Measurements from ENCODE around the gene KANK4.

KANK4 gene

GRCh38 chr1:62295921-62296491 lies 23.2 kb downstream of the KANK4 start (continued):
- TF ChIP-seq CREB5 (CRISPR knock-in tag; IDR thresholded peaks at IDR 0.05; ENCODE audit: low read depth) (no peak), CSRNP3 (CRISPR knock-in tag; IDR thresholded peaks at IDR 0.05) (no peak), BACH2 (CRISPR knock-in tag; IDR thresholded peaks at IDR 0.05; ENCODE audit: borderline replicate concordance) (no peak)

GRCh38 chr1:62294261-62294660 lies 25.0 kb downstream of the KANK4 start:
- ATAC-seq = no peak
- TF ChIP-seq ZNF8 (CRISPR knock-in tag; IDR thresholded peaks at IDR 0.05) = no peak
- no peak for TF ChIP-seq ZNF70 (CRISPR knock-in tag; IDR thresholded peaks at IDR 0.05)
- TF ChIP-seq ZFP30 (CRISPR knock-in tag; IDR thresholded peaks at IDR 0.05) = no peak
- TF ChIP-seq CSDC2 (CRISPR knock-in tag; IDR thresholded peaks at IDR 0.05) = no peak
- no peak for TF ChIP-seq PATZ1 (CRISPR knock-in tag; IDR thresholded peaks at IDR 0.05; ENCODE audit: borderline replicate concordance)
- no peak for TF ChIP-seq ZFP3 (CRISPR knock-in tag; IDR thresholded peaks at IDR 0.05)
- no peak for TF ChIP-seq TOX (CRISPR knock-in tag; IDR thresholded peaks at IDR 0.05; ENCODE audit: borderline replicate concordance)
- TF ChIP-seq BACH2 (CRISPR knock-in tag; IDR thresholded peaks at IDR 0.05; ENCODE audit: borderline replicate concordance) = no peak
- no peak for TF ChIP-seq ISL1 (CRISPR knock-in tag; IDR thresholded peaks at IDR 0.05)
- TF ChIP-seq TSHZ2 (CRISPR knock-in tag; IDR thresholded peaks at IDR 0.05) = no peak
- TF ChIP-seq POU6F1 (CRISPR knock-in tag; IDR thresholded peaks at IDR 0.05; ENCODE audit: borderline replicate concordance, low read depth) = no peak
- TF ChIP-seq OSR1 (CRISPR knock-in tag; IDR thresholded peaks at IDR 0.05) = no peak
- TF ChIP-seq RARB (CRISPR knock-in tag; IDR thresholded peaks at IDR 0.05) = no peak
- no peak for TF ChIP-seq TCF4 (CRISPR knock-in tag; IDR thresholded peaks at IDR 0.05; ENCODE audit: borderline replicate concordance)
- TF ChIP-seq ESRRG (CRISPR knock-in tag; IDR thresholded peaks at IDR 0.05) = no peak
- TF ChIP-seq GLIS3 (CRISPR knock-in tag; IDR thresholded peaks at IDR 0.05) = no peak
- TF ChIP-seq CREB5 (CRISPR knock-in tag; IDR thresholded peaks at IDR 0.05; ENCODE audit: low read depth) = no peak
- TF ChIP-seq CSRNP3 (CRISPR knock-in tag; IDR thresholded peaks at IDR 0.05) = no peak
- TF ChIP-seq ZC3H10 (CRISPR knock-in tag; IDR thresholded peaks at IDR 0.05) = no peak
